HG02852 (cell line): ENCODE data around the gene TPCN1.

ENCODE experiments used
- ATAC-seq: cut with Tn5 transposase; IDR thresholded peaks from one replicate; pipeline ENCODE4 v1.9.1; 2021; ENCODE audit warnings: mild to moderate bottlenecking, moderate library complexity; ENCODE audit not compliant: unreplicated experiment

TPCN1 gene

DNA sequence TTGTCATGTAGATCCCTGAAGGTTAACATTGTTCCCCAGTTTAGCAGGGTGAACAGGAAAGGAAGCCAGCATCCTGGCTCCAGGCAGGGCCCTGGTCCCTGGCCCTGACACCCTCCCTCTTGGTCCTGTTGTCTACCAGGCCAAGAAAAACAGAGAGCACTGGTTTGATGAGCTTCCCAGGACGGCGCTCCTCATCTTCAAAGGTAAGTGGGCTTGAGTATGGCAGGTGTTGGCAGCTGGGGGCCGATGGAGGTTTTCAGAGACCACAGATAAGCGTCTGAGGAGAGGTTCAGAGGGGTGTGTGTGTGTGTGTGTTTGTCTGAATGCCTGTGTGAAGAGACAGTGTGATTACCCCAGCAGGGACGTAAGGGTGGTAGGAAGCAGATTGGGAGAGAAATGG, 57.4 kb downstream of the TPCN1 start:
- no peak for ATAC-seq

DNA sequence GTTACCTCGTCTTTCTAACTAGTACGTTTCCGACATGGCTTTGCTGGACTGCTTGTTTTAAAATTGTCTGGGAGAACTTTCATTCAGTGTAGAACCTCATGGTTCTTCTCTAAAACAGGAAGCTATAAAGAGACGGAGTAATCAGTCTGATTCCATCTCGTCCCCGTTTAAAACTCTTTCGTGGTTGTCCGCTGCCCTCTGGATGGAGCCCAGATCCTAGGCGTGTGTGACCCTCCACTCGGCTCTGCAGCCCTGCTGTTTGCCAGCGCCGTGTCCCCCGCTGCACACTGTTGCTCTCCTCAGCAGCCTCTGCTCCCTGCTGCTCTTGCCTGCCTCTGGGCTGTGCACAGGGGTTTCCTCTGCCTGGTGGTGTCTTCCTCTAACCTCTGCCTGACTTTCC, 63.5 kb downstream of the TPCN1 start:
- no peak for ATAC-seq

DNA sequence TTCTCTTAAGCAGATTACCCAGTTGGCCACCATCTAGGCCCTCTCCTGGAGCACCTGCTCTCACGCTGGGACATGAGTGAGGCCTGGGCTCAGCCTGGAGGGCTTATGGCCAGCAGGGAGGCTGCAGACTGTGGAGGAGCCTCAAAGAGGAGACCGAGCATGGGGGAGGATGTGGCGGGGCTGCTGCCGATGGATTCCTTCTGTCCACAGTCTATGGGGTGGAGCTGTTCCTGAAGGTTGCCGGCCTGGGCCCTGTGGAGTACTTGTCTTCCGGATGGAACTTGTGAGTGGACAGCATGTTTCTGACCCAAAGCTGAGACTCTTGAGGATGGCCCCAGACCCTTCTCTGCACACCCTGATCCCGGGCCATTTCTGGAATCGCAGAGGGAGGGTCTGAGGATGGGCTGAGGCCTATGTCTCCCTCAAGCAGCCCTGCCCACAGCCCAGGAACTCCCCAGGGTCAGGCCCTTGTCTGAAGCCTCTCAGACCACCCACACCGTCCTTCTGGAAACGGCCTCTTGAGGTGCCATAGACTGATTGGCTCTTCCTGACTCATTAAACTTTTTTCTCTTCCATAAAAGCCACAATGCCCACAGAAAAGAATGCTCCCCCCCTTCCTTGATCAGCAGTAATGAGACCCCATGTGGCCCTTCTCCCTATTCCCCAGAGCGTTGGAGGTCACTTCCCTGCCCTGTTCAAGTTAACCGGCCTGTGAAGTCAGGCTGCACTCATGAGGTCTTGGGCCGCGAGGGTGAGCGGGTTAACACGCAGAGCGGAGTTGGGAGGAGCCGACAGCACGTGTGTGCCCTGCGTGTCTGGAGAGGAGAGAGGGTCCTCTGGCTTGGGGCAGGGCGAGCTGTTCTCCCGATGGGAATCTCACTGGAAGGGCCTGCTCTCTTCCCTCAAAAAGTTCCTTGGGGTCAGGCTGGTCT, 64.7 kb downstream of the TPCN1 start:
- ATAC-seq: no peak

DNA sequence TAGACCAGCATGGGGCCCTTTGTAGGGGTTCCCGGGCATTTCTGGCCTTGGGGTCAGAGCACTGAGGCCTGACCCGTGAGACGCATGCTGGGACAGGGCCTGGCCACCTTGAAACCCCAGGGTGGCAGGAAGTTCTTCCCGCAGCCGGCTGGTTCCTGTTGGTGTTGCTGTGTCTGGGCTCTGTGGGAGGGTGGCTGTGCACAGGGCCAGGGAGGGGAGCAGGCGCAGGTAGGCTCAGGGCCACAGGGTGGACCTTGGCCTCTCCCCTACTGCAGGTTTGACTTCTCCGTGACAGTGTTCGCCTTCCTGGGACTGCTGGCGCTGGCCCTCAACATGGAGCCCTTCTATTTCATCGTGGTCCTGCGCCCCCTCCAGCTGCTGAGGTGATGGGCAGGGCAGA, 65.4 kb downstream of the TPCN1 start:
- no peak for ATAC-seq

DNA sequence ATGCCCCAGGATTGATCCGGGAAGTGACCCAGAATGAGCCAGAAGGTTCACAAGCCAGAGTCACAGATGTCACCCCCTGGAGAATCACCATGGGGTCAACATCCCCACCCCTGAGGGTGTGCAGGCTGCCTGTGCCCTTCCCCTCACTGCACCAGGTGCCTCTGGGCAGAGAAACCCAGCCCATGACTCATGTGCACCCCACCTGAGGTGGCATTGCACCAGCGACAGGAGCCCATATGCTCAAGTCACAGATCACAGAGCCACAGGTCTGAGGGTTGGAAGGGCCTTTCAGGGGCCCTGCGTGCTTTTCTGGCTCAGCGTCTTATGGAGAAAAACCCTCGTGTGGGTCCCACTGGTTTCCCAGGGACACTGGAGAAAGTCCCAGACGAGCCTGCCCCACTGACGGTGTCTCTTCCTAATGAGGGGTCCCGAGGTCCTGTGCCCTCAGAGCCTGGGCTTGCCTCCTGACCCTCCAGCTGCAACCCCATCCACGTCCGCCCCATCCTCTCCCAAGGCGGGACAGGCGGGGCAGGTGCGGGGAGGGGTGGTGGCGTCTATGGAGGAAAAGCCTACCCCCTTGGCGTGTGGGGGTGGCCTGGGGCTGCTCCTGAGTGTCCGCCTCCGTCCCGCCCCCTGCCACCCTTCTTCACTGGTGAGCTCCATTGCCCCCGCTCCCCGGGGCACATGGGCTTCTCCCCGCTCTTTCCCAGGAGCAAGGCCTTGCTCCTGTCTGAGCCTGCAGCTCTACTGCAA, 66.1 kb downstream of the TPCN1 start:
- ATAC-seq: no peak

DNA sequence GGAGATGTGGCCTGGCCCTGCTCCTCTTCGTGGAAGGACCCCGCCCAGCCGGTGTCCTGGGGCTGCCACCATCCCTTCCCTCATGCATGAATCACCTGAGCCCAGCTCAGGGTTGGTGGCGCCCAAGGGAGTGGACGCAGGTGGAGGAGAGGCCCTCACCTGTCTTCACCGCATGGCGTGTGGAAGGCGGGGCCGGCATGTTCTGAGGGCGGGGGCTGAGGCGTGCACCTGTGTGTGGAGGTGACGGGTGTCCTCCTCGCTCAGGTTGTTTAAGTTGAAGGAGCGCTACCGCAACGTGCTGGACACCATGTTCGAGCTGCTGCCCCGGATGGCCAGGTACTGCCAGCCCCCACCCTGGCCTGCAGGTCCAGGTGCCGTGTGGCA, 66.6 kb downstream of the TPCN1 start:
- ATAC-seq: no peak

DNA sequence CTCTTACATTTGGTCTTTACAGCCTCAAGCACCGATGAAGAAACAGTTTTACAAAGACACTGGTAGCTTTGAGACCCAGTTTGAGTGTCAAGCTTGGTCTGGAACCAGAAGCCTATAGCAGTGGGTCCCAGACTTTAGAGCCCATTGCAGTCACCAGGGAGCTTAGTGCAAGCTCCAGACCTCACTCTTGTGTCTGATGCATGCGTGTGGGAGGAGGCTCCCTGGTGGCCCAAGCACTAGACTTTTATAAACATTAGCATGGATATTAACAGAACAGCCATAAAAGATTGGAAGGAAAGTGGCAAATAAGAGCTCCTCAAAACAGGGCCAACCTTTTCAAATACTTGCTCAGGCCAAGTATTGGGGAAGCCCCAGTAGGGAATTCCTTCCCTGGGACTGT, 68.1 kb downstream of the TPCN1 start:
- ATAC-seq: no peak

DNA sequence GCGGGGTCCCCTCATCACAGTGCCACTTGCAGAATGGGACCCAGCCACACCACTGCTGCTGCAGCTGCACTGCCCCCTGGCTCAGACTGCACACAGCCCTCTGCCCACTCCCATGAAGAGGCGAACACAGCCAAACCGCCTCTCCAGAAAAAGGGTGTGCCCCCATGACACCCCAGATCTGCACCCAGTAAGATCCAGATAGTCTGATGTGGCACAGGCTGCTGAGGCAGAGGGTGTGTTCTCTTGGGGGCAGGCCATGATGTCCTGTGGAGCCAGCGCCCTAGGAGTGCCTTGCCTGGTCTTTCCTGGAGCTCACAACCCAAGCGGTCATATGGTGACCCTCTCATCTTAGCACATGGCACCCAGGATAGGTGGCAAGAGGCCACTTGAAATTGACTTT, 69.2 kb downstream of the TPCN1 start:
- ATAC-seq: no peak

DNA sequence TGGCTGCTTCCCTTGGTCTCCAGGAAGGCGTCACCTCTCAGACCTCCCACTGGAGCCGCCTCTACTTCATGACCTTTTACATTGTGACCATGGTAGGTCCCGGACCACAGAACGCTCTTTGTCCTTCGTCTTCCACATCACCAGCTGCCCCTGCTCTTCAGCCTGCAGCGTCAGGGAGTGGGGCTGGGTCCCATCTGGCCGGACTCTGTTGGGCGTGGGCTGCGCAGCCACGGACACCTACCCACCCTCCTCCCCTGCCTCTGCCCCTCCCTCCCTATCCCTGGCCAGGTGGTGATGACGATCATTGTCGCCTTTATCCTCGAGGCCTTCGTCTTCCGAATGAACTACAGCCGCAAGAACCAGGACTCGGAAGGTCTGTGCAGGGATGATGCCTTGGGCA, 70.3 kb downstream of the TPCN1 start:
- ATAC-seq: no peak

DNA sequence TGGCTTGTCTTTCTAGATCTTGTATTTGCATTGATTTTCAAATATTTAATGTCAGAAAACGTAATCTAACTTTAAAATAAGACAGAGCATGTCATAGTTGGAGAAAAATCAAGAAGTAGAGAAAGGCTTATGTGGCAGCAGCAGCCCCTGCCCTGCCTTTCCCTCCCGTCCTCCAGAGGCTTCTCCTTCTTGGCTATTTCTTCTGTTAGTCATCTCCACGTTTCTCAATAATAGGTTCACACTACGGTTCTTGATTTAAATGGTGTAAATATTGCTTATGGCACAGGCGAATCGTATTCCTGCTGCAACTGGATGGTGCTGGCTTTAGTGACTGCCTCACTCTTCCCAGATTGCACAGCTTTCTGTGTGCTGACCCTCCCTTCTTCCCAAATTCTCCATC, 70.8 kb downstream of the TPCN1 start:
- ATAC-seq: no peak

DNA sequence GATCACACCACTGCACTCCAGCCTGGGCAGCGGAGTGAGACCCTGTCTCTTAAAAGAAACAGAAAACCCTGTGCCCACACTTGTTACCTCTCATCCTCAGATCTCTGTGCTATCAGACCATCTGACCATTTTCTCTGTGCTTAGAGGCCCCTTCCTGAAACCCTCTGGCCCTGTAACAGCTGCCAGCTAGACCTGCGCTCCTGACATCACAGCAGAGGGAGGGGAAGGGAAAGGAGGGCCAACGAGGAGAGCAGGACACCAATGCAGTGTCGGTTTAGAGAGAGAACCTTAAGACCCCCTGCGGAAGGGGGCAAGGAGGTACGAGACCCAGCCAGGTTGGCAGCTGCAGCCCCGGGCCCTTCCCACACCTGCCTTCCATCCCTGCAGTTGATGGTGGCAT, 71.3 kb downstream of the TPCN1 start:
- ATAC-seq: no peak

DNA sequence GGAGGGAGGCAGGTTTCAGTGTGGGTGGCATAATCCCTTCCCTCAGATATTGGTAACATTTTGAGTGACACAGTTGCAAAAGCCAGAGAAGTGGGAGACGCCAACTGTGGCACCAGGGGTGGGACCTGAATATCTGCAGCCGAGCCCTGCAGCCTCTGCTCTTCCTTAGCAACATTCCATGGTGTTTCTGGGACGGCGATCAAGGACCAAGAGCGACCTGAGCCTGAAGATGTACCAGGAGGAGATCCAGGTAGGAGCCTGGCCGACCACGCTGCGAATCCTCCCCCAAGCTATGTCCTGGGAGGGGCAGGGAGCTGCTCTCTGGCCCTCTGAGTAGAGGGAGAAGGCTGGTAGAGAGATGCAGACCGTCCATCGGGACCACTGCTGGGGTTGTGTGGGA, 71.8 kb downstream of the TPCN1 start:
- no peak for ATAC-seq

DNA sequence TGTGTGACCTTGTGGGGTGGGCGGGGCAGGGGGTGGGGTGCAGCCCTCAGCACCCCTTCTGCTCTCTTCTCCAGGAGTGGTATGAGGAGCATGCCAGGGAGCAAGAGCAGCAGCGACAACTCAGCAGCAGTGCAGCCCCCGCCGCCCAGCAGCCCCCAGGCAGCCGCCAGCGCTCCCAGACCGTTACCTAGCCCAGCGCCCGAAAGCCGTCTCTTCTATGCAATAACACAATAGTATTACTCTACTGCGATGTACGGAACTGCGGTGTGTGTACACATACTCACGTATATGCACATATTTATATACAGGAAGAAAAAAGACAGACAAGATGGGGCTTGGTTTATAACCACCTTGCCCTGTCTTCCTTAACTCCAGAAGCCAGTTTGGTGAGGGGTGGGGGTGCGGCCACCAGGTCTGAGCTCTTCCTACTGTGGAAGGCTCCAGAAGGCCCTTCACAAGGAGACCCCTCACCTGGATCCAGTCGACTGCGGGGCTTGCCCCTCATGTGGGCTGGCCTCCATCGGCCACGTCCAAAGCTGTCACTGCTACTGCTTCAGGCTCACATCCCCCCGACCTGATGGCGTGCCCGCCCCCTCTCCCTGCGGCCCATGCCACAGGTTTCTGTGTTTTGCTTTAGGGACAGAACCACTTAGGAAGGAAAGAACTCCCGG, 74.8 kb downstream of the TPCN1 start:
- ATAC-seq: no peak

DNA sequence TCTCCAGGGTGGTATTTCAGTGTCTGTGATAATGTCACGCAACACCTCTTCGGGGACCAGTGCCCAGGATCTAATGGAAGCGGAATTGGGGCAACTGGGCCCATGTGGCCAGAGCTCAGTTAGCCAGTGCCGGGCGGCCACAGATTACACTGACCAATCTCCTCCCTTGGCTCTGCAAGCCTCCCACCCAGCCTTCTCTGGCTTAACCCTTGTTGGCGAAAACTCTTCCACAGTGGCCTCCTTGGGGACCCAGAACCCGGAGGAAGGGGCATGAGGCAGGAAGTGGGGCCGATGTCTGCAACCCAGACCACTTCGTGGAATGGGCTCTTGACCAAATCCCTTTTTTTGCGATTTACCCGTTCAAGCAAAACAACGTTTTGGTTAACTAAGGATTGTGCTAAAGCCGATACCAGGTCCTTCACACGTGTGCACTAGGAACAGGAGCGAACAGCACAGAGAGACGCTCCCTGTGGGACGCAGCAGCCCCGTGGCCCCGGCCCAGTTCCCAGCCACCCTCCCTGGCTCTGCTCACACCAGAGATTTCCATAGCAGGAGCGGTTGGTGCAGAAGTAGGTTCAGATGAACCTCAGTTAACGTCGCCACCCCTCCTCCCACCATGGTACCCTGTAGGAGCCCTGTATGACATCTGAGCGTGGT, 75.4 kb downstream of the TPCN1 start:
- ATAC-seq: no peak

DNA sequence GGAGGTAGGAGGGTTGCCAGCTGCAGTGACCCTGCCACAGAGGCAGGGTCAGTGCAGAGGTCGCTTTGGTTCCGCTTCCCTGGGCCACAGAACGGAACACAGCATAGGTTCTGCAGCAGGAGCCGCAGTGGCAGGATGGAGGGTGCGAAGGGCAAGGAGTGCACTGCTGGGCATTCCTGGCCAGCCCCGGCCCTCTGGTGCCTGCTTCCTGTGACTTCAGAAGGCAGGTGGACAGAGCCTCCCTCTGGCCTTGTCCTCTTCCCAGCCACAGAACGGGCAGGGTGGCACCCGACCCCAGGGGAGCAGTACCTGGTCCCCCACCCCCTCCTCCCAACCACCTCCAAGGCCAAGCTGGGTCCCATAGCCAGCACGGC, 75.9 kb downstream of the TPCN1 start:
- ATAC-seq: no peak

DNA sequence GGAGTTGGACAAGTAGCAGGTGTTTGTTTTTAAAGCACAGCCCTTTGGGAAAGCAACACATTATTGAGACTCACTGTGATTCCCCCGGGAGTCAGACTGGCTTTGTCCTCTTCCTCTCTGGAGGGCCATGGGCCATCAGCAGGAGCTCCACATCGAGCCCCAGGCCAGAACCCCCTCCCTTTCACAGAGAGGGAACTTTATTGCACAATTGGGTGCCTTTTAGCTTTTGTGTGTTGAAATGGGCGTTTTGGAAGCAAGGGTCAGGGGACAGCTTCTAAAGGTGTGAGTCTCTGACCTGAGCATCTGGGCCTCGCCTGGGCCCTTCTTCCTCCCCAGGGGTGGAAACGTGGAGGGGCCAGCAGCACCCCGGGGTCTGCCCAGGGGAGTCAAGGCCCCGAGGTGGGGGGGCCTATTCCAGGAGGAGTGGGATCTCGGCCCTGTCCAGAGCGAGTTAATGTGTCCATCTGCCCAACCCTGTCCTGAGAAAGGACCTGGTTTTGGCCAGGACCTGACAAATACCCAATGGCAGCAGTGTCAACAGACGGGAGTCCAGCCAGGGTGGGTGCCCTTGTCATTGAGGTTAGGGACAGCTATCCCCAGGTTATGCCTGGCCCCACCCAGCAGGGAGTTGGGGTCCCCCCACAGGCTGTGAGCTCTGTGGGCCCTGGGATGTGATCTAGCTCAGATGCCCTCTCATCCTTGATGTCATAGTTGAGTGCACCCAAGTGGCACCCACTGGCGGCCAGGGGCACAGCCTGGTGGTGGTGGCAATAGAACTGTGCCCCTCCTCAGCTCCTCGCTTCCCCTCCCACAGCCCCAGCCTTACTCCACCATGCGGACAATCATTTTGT, 76.6 kb downstream of the TPCN1 start:
- ATAC-seq: no peak

DNA sequence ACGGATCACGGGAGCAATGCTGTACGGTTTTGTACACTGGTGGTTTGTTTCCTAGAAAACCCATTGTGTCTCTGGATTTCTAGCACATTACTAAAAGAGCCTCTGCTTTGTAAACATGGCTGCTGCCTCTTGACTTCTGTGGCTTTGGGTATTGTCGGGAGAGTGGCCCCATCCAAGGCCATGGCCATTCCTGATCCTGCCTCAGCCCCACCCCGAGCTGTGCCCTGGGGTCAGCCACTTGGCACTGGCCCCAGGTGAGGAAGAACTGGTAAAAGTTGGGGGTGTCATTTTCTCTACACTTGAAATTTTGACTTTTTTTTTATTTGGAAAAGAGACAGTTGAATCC, 77.2 kb downstream of the TPCN1 start:
- ATAC-seq: no peak

DNA sequence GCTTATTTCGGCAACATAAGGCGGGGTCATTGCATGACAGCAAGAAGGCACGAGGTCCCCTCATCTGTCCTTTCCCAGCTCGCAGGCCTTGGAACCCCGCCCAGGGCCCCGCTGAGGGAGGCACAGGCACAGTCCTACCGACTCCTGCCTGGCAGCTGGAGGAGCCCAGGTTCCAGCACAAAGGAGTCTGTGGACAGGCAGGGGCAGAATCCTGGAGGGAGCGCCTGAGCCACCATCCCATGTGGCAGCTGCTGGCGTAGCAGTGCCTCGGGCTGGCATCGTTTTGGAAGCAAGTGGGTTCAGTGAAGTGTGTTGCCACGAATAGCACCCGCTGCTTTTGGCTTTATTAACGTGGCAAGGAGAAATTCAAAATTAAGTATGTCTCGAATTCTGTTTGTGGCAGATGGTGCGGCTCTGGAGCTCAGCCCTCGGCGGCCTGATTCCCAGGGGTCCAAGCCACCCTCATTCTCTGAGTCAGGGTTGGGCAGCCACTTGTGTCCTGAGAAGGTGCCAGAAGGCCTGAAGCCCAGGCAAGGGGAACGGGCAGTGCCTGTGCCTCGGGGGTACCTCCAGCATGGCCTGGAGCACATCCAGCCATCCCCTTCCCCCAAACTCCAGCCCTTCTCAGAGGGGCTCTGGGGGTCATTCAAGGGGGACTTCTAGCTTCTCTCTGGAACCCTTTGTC, 77.7 kb downstream of the TPCN1 start:
- no peak for ATAC-seq

DNA sequence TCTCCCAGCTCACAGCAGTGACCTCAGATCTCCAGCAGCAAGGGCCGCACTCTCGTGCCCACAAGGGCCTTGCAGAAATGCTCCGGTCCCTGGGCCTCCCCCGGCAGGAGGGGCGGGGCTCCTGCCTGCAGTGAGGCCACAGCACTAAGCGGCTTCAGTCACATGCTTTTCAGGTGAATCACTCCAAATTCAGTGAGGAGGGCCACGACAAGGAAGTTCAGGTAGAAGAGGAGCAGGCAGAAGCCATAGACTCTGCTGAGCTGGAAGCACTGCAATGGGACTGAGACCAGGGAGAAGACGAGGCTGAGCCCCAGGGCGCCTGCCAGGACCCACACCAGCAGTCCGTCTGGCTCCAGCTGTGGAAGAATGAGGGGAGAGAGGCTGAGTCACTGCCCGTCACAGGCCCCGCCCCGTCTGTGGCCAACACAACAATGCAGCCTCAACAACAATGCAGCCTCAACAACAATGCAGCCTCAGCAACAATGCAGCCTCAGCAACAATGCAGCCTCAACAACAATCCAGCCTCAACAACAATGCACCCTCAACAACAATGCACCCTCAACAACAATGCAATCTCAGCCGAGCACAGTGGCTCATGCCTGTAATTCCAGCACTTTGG, 78.5 kb downstream of the TPCN1 start:
- no peak for ATAC-seq
